Mesenchymal stem cell (in vitro differentiated cells and primary cell): ENCODE data around the gene PPP3CA.

Experiments
- DNase-seq: peaks from one replicate; pipeline ENCODE4 v3.0.0-alpha.2; 2013
- H2AFZ ChIP-seq: one replicate; pipeline ENCODE4 v1.6.1; 2013; ENCODE audit warnings: low read depth, mild to moderate bottlenecking, control low read depth, inconsistent platforms, low read length, moderate library complexity
- H2AK5ac ChIP-seq: 2 replicates; pipeline ENCODE4 v1.6.1; 2013; ENCODE audit warnings: low read length, moderate library complexity, mild to moderate bottlenecking, inconsistent platforms; ENCODE audit not compliant: severe bottlenecking
- H2BK120ac ChIP-seq: one replicate; pipeline ENCODE4 v1.6.1; 2013; ENCODE audit warnings: low read depth, mild to moderate bottlenecking, inconsistent platforms, low read length, moderate library complexity
- H2BK12ac ChIP-seq, 2 experiments: one replicate each; pipeline ENCODE4 v1.6.1; 2013; ENCODE audit warnings: inconsistent platforms in 2 of 2, low read length in 2 of 2, mild to moderate bottlenecking in 2 of 2, moderate library complexity in 2 of 2, control low read depth in 1 of 2
- H2BK15ac ChIP-seq: one replicate; pipeline ENCODE4 v1.6.1; 2013; ENCODE audit warnings: mild to moderate bottlenecking, low read depth, inconsistent platforms; ENCODE audit not compliant: poor library complexity, severe bottlenecking
- H2BK5ac ChIP-seq: 2 replicates; pipeline ENCODE4 v1.6.1; 2013; ENCODE audit warnings: low read depth, mild to moderate bottlenecking, low read length, control low read depth, inconsistent platforms; ENCODE audit not compliant: poor library complexity, severe bottlenecking
- H3K14ac ChIP-seq, 2 experiments: one replicate each; pipeline ENCODE4 v1.6.1; 2013; ENCODE audit warnings: inconsistent platforms in 2 of 2, low read length in 2 of 2, control low read depth in 1 of 2, mild to moderate bottlenecking in 1 of 2, moderate library complexity in 1 of 2
- H3K18ac ChIP-seq, 2 experiments: one replicate each; pipeline ENCODE4 v1.6.1; 2013; ENCODE audit warnings: inconsistent platforms in 2 of 2, low read length in 2 of 2, control low read depth in 1 of 2, low read depth in 1 of 2, mild to moderate bottlenecking in 1 of 2
- H3K23ac ChIP-seq, 2 experiments: one replicate each; pipeline ENCODE4 v1.6.1; 2013; ENCODE audit warnings: inconsistent platforms in 2 of 2, low read length in 2 of 2, mild to moderate bottlenecking in 2 of 2, moderate library complexity in 2 of 2, control low read depth in 1 of 2
- H3K27ac ChIP-seq: 2 replicates; pipeline ENCODE4 v1.5.1; 2013; ENCODE audit warnings: mild to moderate bottlenecking, moderate library complexity, low read length, control low read depth, inconsistent platforms; ENCODE audit not compliant: poor library complexity, severe bottlenecking
- H3K27me3 ChIP-seq, 2 experiments: 2 replicates each; pipeline versions ENCODE4 v1.6.1 to v1.7.0; 2013; ENCODE audit warnings: low read length in 2 of 2, mild to moderate bottlenecking in 2 of 2, moderate library complexity in 2 of 2, control low read depth in 1 of 2, inconsistent platforms in 1 of 2; ENCODE audit not compliant: control insufficient read depth in 1 of 2, insufficient read depth in 1 of 2
- H3K36me3 ChIP-seq, 2 experiments: 2 replicates each; pipeline versions ENCODE4 v1.6.1 to v1.7.0; 2013; ENCODE audit warnings: low read length in 2 of 2, control low read depth in 1 of 2, inconsistent platforms in 1 of 2, low read depth in 1 of 2, mild to moderate bottlenecking in 1 of 2; ENCODE audit not compliant: insufficient read depth in 2 of 2, control insufficient read depth in 1 of 2
- H3K4ac ChIP-seq, 2 experiments: one replicate each; pipeline ENCODE4 v1.6.1; 2013; ENCODE audit warnings: inconsistent platforms in 2 of 2, low read length in 2 of 2, mild to moderate bottlenecking in 2 of 2, moderate library complexity in 2 of 2, control low read depth in 1 of 2, low read depth in 1 of 2
- H3K4me1 ChIP-seq: 2 replicates; pipeline ENCODE4 v1.6.1; 2013; ENCODE audit warnings: low read depth, low read length, control low read depth; ENCODE audit not compliant: control insufficient read depth, insufficient read depth
- H3K4me2 ChIP-seq: 2 replicates; pipeline ENCODE4 v1.6.1; 2013; ENCODE audit warnings: low read length, mild to moderate bottlenecking, inconsistent platforms; ENCODE audit not compliant: poor library complexity, severe bottlenecking
- H3K4me3 ChIP-seq, 2 experiments: 2 replicates each; pipeline versions ENCODE4 v1.5.1 to v1.7.0; 2013; ENCODE audit warnings: low read length in 2 of 2, mild to moderate bottlenecking in 2 of 2, control low read depth in 1 of 2, low read depth in 1 of 2; ENCODE audit not compliant: insufficient read depth in 1 of 2
- H3K79me1 ChIP-seq: replicated peaks from 2 replicates; pipeline ENCODE4 v1.6.1; 2013; ENCODE audit warnings: mild to moderate bottlenecking, control low read depth, low read length, inconsistent platforms; ENCODE audit not compliant: poor library complexity, severe bottlenecking
- H3K9ac ChIP-seq: 2 replicates; pipeline ENCODE4 v1.7.0; 2013; ENCODE audit warnings: mild to moderate bottlenecking, low read length, moderate library complexity
- H3K9me3 ChIP-seq: 2 replicates; pipeline ENCODE4 v1.7.0; 2013; ENCODE audit warnings: mild to moderate bottlenecking, low read length; ENCODE audit not compliant: control insufficient read depth
- H4K8ac ChIP-seq: one replicate; pipeline ENCODE4 v1.6.1; 2013; ENCODE audit warnings: inconsistent platforms, mild to moderate bottlenecking, low read length, moderate library complexity
- H4K91ac ChIP-seq: one replicate; pipeline ENCODE4 v1.6.1; 2013; ENCODE audit warnings: mild to moderate bottlenecking, low read length, inconsistent platforms
- WGBS: methylation state at CpG from one replicate; pipeline ENCODE4 v1.1.7; 2013; ENCODE audit warnings: mixed read lengths; 5-methylcytosine and 5-hydroxymethylcytosine counted together

The PPP3CA gene

DNA sequence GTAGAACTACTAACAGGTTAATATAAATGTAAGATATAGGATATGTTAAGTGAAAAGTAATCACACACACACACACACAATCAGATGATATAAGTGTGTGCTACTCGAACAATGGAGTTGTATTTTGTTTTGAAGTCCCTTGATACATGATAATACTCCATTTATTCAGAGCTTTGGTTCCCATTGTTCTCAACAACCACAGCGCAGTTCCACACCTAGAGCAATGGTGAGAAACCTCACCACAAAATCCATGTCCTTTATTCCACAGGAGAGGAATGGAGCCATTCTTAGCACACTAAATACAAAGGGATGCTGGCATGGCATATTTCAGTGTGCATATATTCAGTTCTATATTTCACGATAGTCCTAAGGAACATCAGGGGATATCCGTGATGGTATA, 139.2 kb downstream of the PPP3CA start:
- no peak overlapping the region for H2BK5ac ChIP-seq
- no peak overlapping the region for H3K4ac ChIP-seq
- no peaks in the 10 kb centered on the region for H3K36me3 ChIP-seq
- peaks cover 11% of the 10 kb centered on the region for H3K79me1 ChIP-seq
- no peak overlapping the region for H3K18ac ChIP-seq
- H3K14ac ChIP-seq, result no peak overlapping the region
- H2BK12ac ChIP-seq, result no peak overlapping the region
- DNase-seq, result no peak
- H2AK5ac ChIP-seq, result no peak overlapping the region
- WGBS, result 100% methylated on average over 2 of the region's 4 CpGs
- no peak overlapping the region for H3K9ac ChIP-seq
- no peak overlapping the region for H2BK120ac ChIP-seq
- no peak overlapping the region for H3K4me3 ChIP-seq
- no peak overlapping the region for H2BK15ac ChIP-seq
- no peaks in the 10 kb centered on the region for H3K9me3 ChIP-seq
- H3K4me2 ChIP-seq, result no peak overlapping the region
- no peak overlapping the region for H4K91ac ChIP-seq
- H2AFZ ChIP-seq, result no peak overlapping the region
- H4K8ac ChIP-seq, result no peak overlapping the region
- H3K4me1 ChIP-seq, result peaks cover 2% of the 10 kb centered on the region
- no peak overlapping the region for H3K23ac ChIP-seq
- no peak overlapping the region for H3K27ac ChIP-seq
- no peaks in the 10 kb centered on the region for H3K27me3 ChIP-seq

DNA sequence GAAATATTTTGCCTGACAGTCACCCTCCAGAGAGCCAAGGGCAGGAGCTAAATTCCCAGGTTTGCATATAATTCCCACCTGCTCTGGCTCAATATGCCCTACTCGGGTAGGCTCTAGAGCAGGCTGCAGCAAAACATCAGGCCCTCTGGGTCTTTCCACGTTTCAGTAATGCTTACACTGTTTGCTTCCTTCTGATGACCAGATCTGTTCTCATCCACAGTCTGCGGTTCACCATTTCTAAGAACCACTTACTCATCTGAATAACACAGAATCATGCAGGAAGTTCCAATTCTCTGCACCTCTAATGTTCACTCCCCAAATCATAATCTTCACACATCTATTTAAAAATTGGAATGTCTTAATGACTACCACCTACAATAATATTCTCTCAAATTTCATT, 141.4 kb downstream of the PPP3CA start:
- Histone ChIP-seq H3K4me1 (peaks cover 2% of the 10 kb centered on the region), H3K14ac (no peak overlapping the region), H3K18ac (no peak overlapping the region), H3K4me3 (no peak overlapping the region), H4K91ac (no peak overlapping the region), H3K4me2 (no peak overlapping the region), H3K9ac (no peak overlapping the region), H2BK120ac (no peak overlapping the region), H3K9me3 (no peaks in the 10 kb centered on the region), H3K27ac (peak overlapping the region; percentile 43), H2AK5ac (no peak overlapping the region), H2BK5ac (no peak overlapping the region), H3K36me3 (no peaks in the 10 kb centered on the region), H4K8ac (no peak overlapping the region), H3K79me1 (peaks cover 13% of the 10 kb centered on the region), H2AFZ (no peak overlapping the region), H3K23ac (no peak overlapping the region), H3K27me3 (no peaks in the 10 kb centered on the region), H2BK12ac (no peak overlapping the region), H3K4ac (no peak overlapping the region), H2BK15ac (no peak overlapping the region)
- WGBS, result 52% methylated on average over 3 of the region's 3 CpGs
- peak; percentile 49 for DNase-seq

DNA sequence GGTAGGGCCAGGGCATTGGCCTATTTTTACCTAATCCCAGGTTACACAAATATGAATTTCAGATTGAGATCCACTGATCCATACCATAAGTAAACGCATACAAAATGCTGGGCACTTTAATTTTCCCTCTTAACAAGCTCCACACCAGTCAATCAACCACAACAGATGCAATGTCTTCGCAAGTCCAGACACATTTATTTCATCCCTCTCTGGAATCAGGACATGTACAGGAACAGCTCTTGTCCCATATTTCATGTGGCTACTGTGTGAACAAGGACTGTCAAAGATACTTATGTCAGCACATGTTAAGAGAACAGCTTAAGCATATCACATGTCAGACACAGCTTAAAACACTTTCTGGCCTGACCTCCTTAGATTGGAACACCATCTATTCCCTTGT, 145.9 kb downstream of the PPP3CA start:
- Histone ChIP-seq H4K8ac (no peak overlapping the region), H3K4me1 (peaks cover 2% of the 10 kb centered on the region), H2AFZ (no peak overlapping the region), H2BK5ac (no peak overlapping the region), H3K14ac (no peak overlapping the region), H3K9me3 (no peaks in the 10 kb centered on the region), H3K4ac (no peak overlapping the region), H3K27ac (no peak overlapping the region), H2BK12ac (peak overlapping the region in 1 of 2 experiments; percentile 52), H3K23ac (no peak overlapping the region), H3K9ac (peak overlapping the region; percentile 81), H3K4me3 (no peak overlapping the region), H3K79me1 (peaks cover 20% of the 10 kb centered on the region), H3K36me3 (no peaks in the 10 kb centered on the region), H2BK15ac (no peak overlapping the region), H3K18ac (no peak overlapping the region), H2BK120ac (no peak overlapping the region), H4K91ac (no peak overlapping the region), H3K4me2 (no peak overlapping the region), H3K27me3 (no peaks in the 10 kb centered on the region), H2AK5ac (peak overlapping the region; percentile 53)
- WGBS, result 63% methylated on average over 2 of the region's 2 CpGs
- peak; percentile 44 for DNase-seq

DNA sequence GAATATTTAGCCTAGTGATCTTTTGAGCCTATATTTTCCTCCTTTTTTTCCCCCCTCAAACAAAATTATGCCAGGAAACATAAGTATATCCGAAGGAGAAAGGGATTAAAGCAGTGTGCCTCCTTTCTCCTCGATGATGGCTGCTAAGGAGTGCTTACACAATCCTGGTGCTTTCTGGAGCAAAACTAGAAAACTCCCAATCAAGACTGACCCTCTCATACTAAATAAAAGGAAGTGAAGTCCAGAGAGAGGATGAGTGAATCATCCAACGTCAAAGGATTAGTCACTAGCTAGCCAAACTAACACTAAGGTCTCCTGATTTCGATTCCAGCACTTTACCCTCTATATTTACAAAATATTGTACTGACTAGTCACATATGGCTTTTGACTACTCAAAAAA, 146.8 kb downstream of the PPP3CA start:
- H3K4me2 ChIP-seq, result no peak overlapping the region
- no peak overlapping the region for H2BK5ac ChIP-seq
- H3K4ac ChIP-seq, result no peak overlapping the region
- H2AFZ ChIP-seq, result no peak overlapping the region
- 0% methylated on average over 2 of the region's 4 CpGs for WGBS
- H2BK120ac ChIP-seq, result no peak overlapping the region
- H3K14ac ChIP-seq, result no peak overlapping the region
- H4K8ac ChIP-seq, result no peak overlapping the region
- H3K79me1 ChIP-seq, result peaks cover 20% of the 10 kb centered on the region
- H3K9ac ChIP-seq, result peak overlapping the region; percentile 81
- peak overlapping the region in 1 of 2 experiments; percentile 61 for H3K4me3 ChIP-seq
- H3K23ac ChIP-seq, result no peak overlapping the region
- no peak overlapping the region for H2AK5ac ChIP-seq
- peaks cover 0 to 3% of the 10 kb centered on the region in 2 experiments for H3K36me3 ChIP-seq
- H3K9me3 ChIP-seq, result no peaks in the 10 kb centered on the region
- DNase-seq, result peak; percentile 96
- H4K91ac ChIP-seq, result no peak overlapping the region
- no peak overlapping the region for H2BK12ac ChIP-seq
- no peaks in the 10 kb centered on the region for H3K27me3 ChIP-seq
- H2BK15ac ChIP-seq, result no peak overlapping the region
- H3K4me1 ChIP-seq, result no peaks in the 10 kb centered on the region
- H3K27ac ChIP-seq, result peak overlapping the region; percentile 59
- no peak overlapping the region for H3K18ac ChIP-seq
